Measurements from ENCODE around the gene HRG. TPM values are rescaled to one million over a fixed set of nuclear protein-coding genes. Genes with fewer than 3 reads are reported as not detected.

The HRG gene
- total and polyA plus RNA-seq, 2 donors (not counting 3 experiments of a cell fraction or from before 2014, with no cell fraction given) = not detected

DNA sequence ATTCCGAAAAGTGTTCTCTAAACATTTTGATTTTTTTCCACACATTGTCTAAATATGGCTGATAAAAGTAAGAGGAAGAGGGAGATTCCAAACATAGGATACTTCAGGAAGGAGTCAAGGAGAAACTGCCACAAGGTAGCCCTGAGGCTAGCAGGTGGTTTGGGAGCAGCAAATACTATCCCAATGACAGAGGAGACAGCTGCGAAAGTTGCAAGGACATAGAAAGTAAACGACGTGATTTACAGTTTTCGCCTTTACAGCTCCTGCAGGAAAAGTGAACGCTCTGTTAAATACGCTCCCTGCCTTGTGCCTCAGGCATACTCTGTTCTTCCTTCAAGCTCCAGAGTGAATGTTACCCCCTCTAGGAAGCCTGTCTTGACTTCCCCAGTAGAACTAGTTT is 29.3 kb upstream of the HRG start:
- no peaks in the 10 kb centered on the region for H3K36me3 ChIP-seq (ENCODE audit: control insufficient read depth in 2 of 2, extremely low read depth in 1 of 2, insufficient read depth in 2 of 2, low read length in 2 of 2)
- no peak overlapping the region for H3K4me2 ChIP-seq (ENCODE audit: insufficient read depth, low read length)
- ChIA-PET CTCF (interaction anchor here (1.3 kb wide), 1 partner anchor 20 kb away, joined by 3 read pairs; no protein-coding TSS in a partner anchor), POLR2A (no interaction called here)
- BruUV-seq (replicated peaks) = no TSS peak
- dilution Hi-C loops (cut with MboI; ENCODE audit: extremely low pct_ligation_motif_present, low sequenced_read_pairs) (no loop called here), intact Hi-C loops (cut with micrococcal nuclease) (no loop called here)
- TF ChIP-seq POLR2AphosphoS5 (IDR thresholded peaks at IDR 0.05; ENCODE audit: insufficient read depth, low read depth, low read length) (no peak), EZH2 (IDR thresholded peaks at IDR 0.05; ENCODE audit: borderline replicate concordance, low read depth, low read length, severe bottlenecking) (no peak), POLR2A (IDR thresholded peaks at IDR 0.05; ENCODE audit: low read depth, low read length) (no peak), JUN (IDR thresholded peaks at IDR 0.05; ENCODE audit: borderline replicate concordance, insufficient read depth, insufficient read length, low read depth) (no peak), GATA2 (IDR thresholded peaks at IDR 0.05; ENCODE audit: insufficient read depth, insufficient read length, low read depth, low read length) (no peak), MYC (IDR thresholded peaks at IDR 0.05; ENCODE audit: low read depth, low read length) (no peak), FOS (IDR thresholded peaks at IDR 0.05; ENCODE audit: borderline replicate concordance, insufficient read depth, low read length) (no peak)
- TF ChIP-seq, protein P1, sequence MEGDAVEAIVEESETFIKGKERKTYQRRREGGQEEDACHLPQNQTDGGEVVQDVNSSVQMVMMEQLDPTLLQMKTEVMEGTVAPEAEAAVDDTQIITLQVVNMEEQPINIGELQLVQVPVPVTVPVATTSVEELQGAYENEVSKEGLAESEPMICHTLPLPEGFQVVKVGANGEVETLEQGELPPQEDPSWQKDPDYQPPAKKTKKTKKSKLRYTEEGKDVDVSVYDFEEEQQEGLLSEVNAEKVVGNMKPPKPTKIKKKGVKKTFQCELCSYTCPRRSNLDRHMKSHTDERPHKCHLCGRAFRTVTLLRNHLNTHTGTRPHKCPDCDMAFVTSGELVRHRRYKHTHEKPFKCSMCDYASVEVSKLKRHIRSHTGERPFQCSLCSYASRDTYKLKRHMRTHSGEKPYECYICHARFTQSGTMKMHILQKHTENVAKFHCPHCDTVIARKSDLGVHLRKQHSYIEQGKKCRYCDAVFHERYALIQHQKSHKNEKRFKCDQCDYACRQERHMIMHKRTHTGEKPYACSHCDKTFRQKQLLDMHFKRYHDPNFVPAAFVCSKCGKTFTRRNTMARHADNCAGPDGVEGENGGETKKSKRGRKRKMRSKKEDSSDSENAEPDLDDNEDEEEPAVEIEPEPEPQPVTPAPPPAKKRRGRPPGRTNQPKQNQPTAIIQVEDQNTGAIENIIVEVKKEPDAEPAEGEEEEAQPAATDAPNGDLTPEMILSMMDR (IDR thresholded peaks at IDR 0.05; ENCODE audit: extremely low read depth in 1 of 2, insufficient read depth in 1 of 2, low read depth in 1 of 2, low read length in 2 of 2) = no peak
- TF ChIP-seq, protein P2, sequence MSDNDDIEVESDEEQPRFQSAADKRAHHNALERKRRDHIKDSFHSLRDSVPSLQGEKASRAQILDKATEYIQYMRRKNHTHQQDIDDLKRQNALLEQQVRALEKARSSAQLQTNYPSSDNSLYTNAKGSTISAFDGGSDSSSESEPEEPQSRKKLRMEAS (IDR thresholded peaks at IDR 0.05; ENCODE audit: insufficient read depth, insufficient read length) = no peak
- H3K4me3 ChIP-seq (replicated peaks in 1 of 3; ENCODE audit: insufficient read depth in 1 of 3, low read depth in 1 of 3, low read length in 3 of 3) = no peak overlapping the region
- H3K27ac ChIP-seq (ENCODE audit: insufficient read depth, low read depth, low read length) = no peak overlapping the region
- no peaks in the 10 kb centered on the region for H3K9me1 ChIP-seq (replicated peaks; ENCODE audit: control insufficient read depth, extremely low read depth, insufficient read depth, low read length)
- H3K9ac ChIP-seq (replicated peaks; ENCODE audit: extremely low read depth, insufficient read depth, low read length) = no peak overlapping the region
- no peaks in the 10 kb centered on the region for H3K27me3 ChIP-seq (ENCODE audit: control insufficient read depth in 2 of 2, insufficient read depth in 2 of 2, low read length in 2 of 2)
- no peak for FAIRE-seq
- no peaks in the 10 kb centered on the region for H3K9me3 ChIP-seq (replicated peaks; ENCODE audit: control insufficient read depth, insufficient read depth, low read length)
- H2AFZ ChIP-seq (ENCODE audit: low read depth, low read length) = no peak overlapping the region
- no peaks in the 10 kb centered on the region for H3K79me2 ChIP-seq (ENCODE audit: control insufficient read depth, insufficient read depth, low read length)
- H3K4me1 ChIP-seq (ENCODE audit: control insufficient read depth, extremely low read depth, insufficient read depth, low read length) = no peaks in the 10 kb centered on the region
- no peak for DNase-seq (ENCODE audit: low read depth, low spot score)
- no peaks in the 10 kb centered on the region for H4K20me1 ChIP-seq (replicated peaks; ENCODE audit: control insufficient read depth, extremely low read depth, insufficient read depth, low read length)

Data from endothelial cell of umbilical vein (primary cell).